H1 (cell line): Measurements from ENCODE around the gene TTC28. TPM values are rescaled to one million over a fixed set of nuclear protein-coding genes. Genes with fewer than 3 reads are reported as not detected.

Experiments used
- TEAD4 ChIP-seq: IDR thresholded peaks from 2 replicates; pipeline ENCODE4 v1.6.1; 2012; ENCODE audit warnings: low read depth, low read length, inconsistent platforms, mixed read lengths
- polyA plus RNA-seq, 7 experiments: library from polyadenylated mRNA; depleted of rRNA in 3 of 7; stranded (reverse) in 5 of 7; unstranded in 2 of 7; fragments of >200 nt in 5 of 7; fragments of 200-250 nt in 2 of 7; gene quantifications; 1 replicate in 5 of 7; 2 replicates in 1 of 7; 4 replicates in 1 of 7; pipeline versions ENCODE4 v1.2.1 to v1.2.3, GENCODE V29; 2011 to 2013; ENCODE audit warnings: missing spikeins in 2 of 7, mixed read lengths in 2 of 7
- total RNA-seq: library from RNA; stranded (reverse); fragmentation: NEBNext Ultra II Directional; extraction: Animal tissue kit (Norgen Biotek cat#: 25700); gene quantifications from 2 replicates; pipeline ENCODE4 v1.2.1, GENCODE V29; 2021
- TF ChIP-seq, protein P1 (sequence below): IDR thresholded peaks from 2 replicates; pipeline ENCODE4 v1.6.1; 2012; ENCODE audit warnings: inconsistent platforms

TTC28 gene
- total and polyA plus RNA-seq, 2 of the 8 experiments (the other 6 are each of a cell fraction or from before 2014, with no cell fraction given): 2.6 to 12.6 TPM

DNA sequence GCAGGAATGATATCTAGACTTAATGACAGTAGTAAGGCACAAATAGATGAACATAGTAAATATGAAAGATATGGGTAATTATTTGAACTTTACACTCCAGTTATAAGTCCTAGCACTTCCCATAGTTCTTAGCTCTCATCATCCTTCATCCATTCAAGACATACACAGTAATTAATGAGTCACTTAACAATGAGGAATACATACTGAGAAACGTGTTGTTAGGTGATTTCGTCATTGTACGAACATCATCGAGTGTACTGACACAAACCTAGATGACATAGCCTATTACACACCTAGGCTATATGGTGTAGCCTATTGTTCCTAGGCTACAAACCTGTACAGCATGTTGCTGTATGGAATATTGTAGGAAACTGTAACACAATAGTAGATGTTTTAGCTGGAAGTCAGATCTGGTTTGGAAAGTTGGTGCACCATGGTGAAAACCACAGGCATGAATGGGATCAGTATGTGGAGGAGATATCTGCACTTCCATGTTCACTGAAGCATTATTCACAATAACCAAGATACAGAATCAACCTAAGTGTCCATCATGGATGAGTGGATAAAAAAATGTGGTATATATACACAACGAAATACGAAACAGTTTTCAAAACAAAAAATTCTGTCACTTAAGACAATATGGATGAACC is 530.7 kb downstream of the TTC28 start (continued):
- TF ChIP-seq, protein P1, sequence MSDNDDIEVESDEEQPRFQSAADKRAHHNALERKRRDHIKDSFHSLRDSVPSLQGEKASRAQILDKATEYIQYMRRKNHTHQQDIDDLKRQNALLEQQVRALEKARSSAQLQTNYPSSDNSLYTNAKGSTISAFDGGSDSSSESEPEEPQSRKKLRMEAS: no peak
- no peak for TF ChIP-seq TEAD4
